ENCODE results near the gene TRPM2.

GRCh38 chr21:44438531-44439210, 85.2 kb downstream of the TRPM2 start:
- TF ChIP-seq CTCF (conservative IDR thresholded peaks at IDR 0.05 in 1 of 2, IDR thresholded peaks at IDR 0.05 in 1 of 2; ENCODE audit: low read depth in 1 of 2, low read length in 2 of 2) (no peak), EZH2 (IDR thresholded peaks at IDR 0.05; ENCODE audit: low read length, missing control alignments) (no peak)
